ENCODE results near the gene DHX30. TPM values are rescaled to one million over a fixed set of nuclear protein-coding genes. Genes with fewer than 3 reads are reported as not detected.

The DHX30 gene
- total RNA-seq, 6 experiments from 2014 or later: 54.1 to 64.0 (median 58.4) TPM

DNA sequence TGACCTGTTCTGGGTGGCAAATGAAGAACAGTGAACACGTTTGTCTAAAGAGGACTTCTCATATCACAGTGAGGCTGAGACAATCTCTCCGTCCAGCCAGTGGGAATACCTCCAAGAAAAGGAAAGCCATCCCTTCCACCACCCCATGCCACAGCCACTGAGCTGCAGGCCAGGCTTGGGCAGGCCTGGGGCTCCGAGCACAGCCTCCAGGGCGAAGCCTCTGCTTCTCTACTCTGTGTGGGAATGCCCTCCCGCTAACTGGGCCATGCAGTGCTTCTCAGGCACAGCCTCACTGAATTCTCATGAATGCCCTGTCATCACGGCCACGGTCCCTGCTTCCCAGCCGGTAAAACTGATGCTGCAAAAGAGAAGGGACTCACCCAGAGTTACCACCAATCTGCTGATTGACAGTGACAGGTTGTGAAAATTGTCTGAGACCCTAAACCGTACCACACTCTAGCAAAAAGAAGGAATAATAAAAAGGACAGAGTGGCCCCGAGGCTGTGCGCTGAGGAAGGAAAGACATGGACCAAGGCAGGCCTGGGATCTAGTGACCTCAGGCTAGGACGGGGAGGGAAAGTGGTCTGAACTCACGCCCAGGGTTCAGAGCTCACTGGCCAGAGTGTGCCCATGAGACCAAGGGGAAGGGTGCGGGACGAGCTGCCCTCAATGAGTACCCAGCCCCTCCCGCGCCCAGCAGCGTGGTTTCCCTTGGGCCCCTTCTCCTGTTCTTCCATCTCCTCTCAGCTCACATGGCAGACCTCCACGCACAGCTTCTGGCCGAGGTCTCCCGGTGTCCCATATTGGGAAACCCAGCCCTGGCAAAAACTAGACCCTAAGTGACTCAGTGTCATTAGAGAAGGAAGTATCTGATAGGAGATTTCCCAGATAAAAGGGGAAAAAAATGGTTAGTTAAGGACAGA lies 52.8 kb downstream of the DHX30 start:
- no peaks in the 10 kb centered on the region for H3K9me3 Mint-ChIP-seq
- peaks cover 22% of the 10 kb centered on the region; the same call in 1 of the 2 replicates for H3K36me3 Mint-ChIP-seq (ENCODE audit: low read depth)
- no peaks in the 10 kb centered on the region for H3K4me1 Mint-ChIP-seq (ENCODE audit: low read depth)
- peaks cover 18% of the 10 kb centered on the region for H3K27me3 Mint-ChIP-seq (ENCODE audit: insufficient read depth)
- H3K27ac Mint-ChIP-seq: no peak overlapping the region
- DNase-seq: no peak
- no peak overlapping the region; the same call in 1 of the 2 replicates for H3K4me3 Mint-ChIP-seq
- TF ChIP-seq, protein P1, sequence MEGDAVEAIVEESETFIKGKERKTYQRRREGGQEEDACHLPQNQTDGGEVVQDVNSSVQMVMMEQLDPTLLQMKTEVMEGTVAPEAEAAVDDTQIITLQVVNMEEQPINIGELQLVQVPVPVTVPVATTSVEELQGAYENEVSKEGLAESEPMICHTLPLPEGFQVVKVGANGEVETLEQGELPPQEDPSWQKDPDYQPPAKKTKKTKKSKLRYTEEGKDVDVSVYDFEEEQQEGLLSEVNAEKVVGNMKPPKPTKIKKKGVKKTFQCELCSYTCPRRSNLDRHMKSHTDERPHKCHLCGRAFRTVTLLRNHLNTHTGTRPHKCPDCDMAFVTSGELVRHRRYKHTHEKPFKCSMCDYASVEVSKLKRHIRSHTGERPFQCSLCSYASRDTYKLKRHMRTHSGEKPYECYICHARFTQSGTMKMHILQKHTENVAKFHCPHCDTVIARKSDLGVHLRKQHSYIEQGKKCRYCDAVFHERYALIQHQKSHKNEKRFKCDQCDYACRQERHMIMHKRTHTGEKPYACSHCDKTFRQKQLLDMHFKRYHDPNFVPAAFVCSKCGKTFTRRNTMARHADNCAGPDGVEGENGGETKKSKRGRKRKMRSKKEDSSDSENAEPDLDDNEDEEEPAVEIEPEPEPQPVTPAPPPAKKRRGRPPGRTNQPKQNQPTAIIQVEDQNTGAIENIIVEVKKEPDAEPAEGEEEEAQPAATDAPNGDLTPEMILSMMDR (IDR thresholded peaks at IDR 0.05): no peak

GRCh38 chr3:47856669-47857068 lies 53.7 kb downstream of the DHX30 start:
- H3K27ac Mint-ChIP-seq: peak overlapping the region; percentile 43; the same call in 1 of the 2 replicates
- DNase-seq: no peak

GRCh38 chr3:47857151-47857550 lies 54.2 kb downstream of the DHX30 start:
- Mint-ChIP-seq H3K4me1 (ENCODE audit: low read depth) (no peaks in the 10 kb centered on the region), H3K27me3 (ENCODE audit: insufficient read depth) (peaks cover 14% of the 10 kb centered on the region), H3K27ac (peak overlapping the region; percentile 43; the same call in 1 of the 2 replicates)

More at GRCh38 chr3:47856669-47857068, 53.7 kb downstream of the DHX30 start:
- H3K9me3 Mint-ChIP-seq: no peaks in the 10 kb centered on the region
- no peaks in the 10 kb centered on the region for H3K4me1 Mint-ChIP-seq (ENCODE audit: low read depth)
- TF ChIP-seq, protein P1 (IDR thresholded peaks at IDR 0.05): no peak
- H3K36me3 Mint-ChIP-seq (ENCODE audit: low read depth): peaks cover 22% of the 10 kb centered on the region; the same call in 1 of the 2 replicates
- peaks cover 15% of the 10 kb centered on the region for H3K27me3 Mint-ChIP-seq (ENCODE audit: insufficient read depth)
- no peak overlapping the region for H3K4me3 Mint-ChIP-seq

DNA sequence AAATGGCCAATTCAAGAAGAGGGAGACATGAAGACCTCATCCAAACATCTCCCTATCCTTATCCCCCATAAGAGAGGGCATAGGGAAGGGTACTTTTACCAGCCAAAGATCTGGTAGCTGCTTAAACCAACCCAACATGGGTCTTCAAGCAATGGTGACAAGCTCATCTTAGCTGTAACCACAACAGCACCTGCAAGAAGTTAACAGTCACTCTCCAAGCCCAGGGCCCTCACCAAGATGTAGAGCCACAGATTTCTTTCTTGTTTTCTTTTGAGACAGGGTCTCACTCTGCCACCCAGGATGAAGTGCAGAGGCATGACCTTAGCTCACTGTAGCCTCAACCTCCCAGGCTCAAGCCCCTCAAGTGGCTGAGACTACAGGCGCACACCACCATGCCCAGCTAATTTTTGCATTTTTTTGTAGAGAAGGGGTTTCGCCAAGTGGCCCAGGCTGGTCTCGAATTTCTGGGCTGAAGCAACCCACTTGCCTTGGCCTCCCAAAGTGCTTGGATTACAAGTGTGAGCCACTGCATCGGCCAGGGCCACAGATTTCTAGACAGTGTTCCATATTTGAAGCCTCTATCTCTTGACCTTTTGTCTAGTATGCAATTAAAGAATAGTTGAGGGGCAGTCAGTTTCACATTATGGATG lies 57.1 kb downstream of the DHX30 start:
- Mint-ChIP-seq H3K9me3 (no peaks in the 10 kb centered on the region), H3K27ac (no peak overlapping the region), H3K4me3 (no peak overlapping the region), H3K4me1 (ENCODE audit: low read depth) (0 out of 2 replicates have a peak, but pooled peaks cover under 1% of the 10 kb centered on the region), H3K36me3 (ENCODE audit: low read depth) (peaks cover 16% of the 10 kb centered on the region; the same call in 1 of the 2 replicates), H3K27me3 (ENCODE audit: insufficient read depth) (peaks cover 15% of the 10 kb centered on the region)
- no peak for DNase-seq
- TF ChIP-seq, protein P1 (IDR thresholded peaks at IDR 0.05): no peak

More at GRCh38 chr3:47857151-47857550, 54.2 kb downstream of the DHX30 start:
- DNase-seq: no peak
- Mint-ChIP-seq H3K4me3 (no peak overlapping the region), H3K36me3 (ENCODE audit: low read depth) (peaks cover 22% of the 10 kb centered on the region; the same call in 1 of the 2 replicates), H3K9me3 (no peaks in the 10 kb centered on the region)
- TF ChIP-seq, protein P1 (IDR thresholded peaks at IDR 0.05): no peak

DNA sequence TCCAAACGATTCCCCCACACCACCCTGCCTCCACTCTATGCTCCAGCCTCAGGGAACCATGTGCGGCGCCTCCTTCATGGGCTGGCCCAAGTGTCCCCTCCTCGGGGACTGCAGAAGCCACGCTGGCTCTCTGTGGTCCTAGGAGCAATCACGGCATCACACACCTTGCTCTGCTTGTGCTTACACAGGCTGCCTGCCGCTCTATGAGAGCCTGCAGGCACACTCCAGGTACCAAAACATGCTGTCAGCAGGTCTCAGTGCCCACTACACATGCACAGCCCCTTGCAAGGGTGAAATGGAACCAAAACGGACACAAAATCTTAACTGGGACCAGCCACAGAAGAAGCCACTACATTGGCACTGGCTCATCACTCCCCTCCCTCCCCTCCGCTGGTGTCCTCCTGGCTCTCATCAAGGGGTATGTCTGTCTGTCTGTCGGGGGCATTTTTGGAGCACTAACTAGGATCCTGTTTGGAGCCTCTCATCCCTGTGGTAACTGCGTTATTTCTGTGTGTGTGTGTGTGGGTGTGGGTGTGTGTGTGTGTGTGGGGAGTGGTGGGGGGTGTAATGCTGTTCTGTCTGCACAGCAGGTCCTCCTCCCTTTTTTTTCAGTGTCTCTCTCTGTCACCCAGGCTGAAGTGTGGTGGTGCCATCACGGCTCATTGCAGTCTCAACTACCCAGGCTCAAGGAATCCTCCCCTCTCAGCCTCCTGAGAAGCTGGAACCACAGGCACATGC lies 60.6 kb downstream of the DHX30 start:
- Mint-ChIP-seq H3K9me3 (no peaks in the 10 kb centered on the region), H3K27ac (no peak overlapping the region)

More for the DNA sequence above, 60.6 kb downstream of the DHX30 start:
- Mint-ChIP-seq H3K27me3 (ENCODE audit: insufficient read depth) (peaks cover 13% of the 10 kb centered on the region), H3K4me3 (no peak overlapping the region; the same call in 1 of the 2 replicates), H3K36me3 (ENCODE audit: low read depth) (peaks cover 24% of the 10 kb centered on the region), H3K4me1 (ENCODE audit: low read depth) (peaks cover 7% of the 10 kb centered on the region)
- DNase-seq: no peak
- TF ChIP-seq, protein P1 (IDR thresholded peaks at IDR 0.05): no peak
